A673 (cell line): ENCODE measurements around the gene HRH1. TPM values are rescaled to one million over a fixed set of nuclear protein-coding genes. Genes with fewer than 3 reads are reported as not detected.

Experiments
- BruUV-seq: library from RNA; stranded (reverse); fragments of 400-500 nt; replicated peaks from 2 replicates; lab custom pipeline; 2021; lab: Mats Ljungman, UMichigan
- CTCF ChIA-PET: fragments of 300-600 bp; sonication (Branson Sonifier 250); formaldehyde crosslinking; loops from one replicate; lab custom pipeline; 2022; ENCODE audit warnings: antibody characterized with exemption; lab: Charles Lee
- POLR2A ChIA-PET: fragments of 300-600 bp; sonication (Branson Sonifier 250); formaldehyde crosslinking; loops from one replicate; lab custom pipeline; 2022; ENCODE audit warnings: antibody characterized with exemption; ENCODE audit not compliant: low non-redundant PET; lab: Charles Lee
- DNase-seq: peaks from one replicate; pipeline ENCODE4 v3.0.0-alpha.2; 2015; ENCODE audit warnings: low spot score
- H3K27ac ChIP-seq: fragments of 200-600 bp; sonication (generic); 2 replicates; pipeline ENCODE4 v1.5.1; 2016; ENCODE audit warnings: mixed run types, low read depth, mild to moderate bottlenecking, mixed read lengths, antibody characterized with exemption, low read length; ENCODE audit not compliant: poor library complexity, severe bottlenecking
- H3K27me3 ChIP-seq: fragments of 200-600 bp; sonication (generic); replicated peaks from 2 replicates; pipeline ENCODE4 v1.6.1; 2017; ENCODE audit warnings: mixed run types, low read depth, mild to moderate bottlenecking, mixed read lengths, antibody characterized with exemption, low read length; ENCODE audit not compliant: insufficient read depth, poor library complexity
- H3K36me3 ChIP-seq: fragments of 200-600 bp; sonication (generic); 2 replicates; pipeline ENCODE4 v1.6.1; 2016; ENCODE audit warnings: mixed run types, mild to moderate bottlenecking, mixed read lengths, antibody characterized with exemption, low read length; ENCODE audit not compliant: insufficient read depth, poor library complexity, severe bottlenecking
- H3K4me1 ChIP-seq: fragments of 200-600 bp; sonication (generic); 2 replicates; pipeline ENCODE4 v1.6.1; 2017; ENCODE audit warnings: mixed run types, mild to moderate bottlenecking, mixed read lengths, antibody characterized with exemption, low read length; ENCODE audit not compliant: insufficient read depth, poor library complexity, severe bottlenecking
- H3K4me3 ChIP-seq: fragments of 200-600 bp; sonication (generic); 2 replicates; pipeline ENCODE4 v1.5.1; 2016; ENCODE audit warnings: low read depth, mixed run types, mild to moderate bottlenecking, mixed read lengths, low read length; ENCODE audit not compliant: poor library complexity, severe bottlenecking
- H3K9me3 ChIP-seq: fragments of 200-600 bp; sonication (generic); 2 replicates; pipeline ENCODE4 v1.6.1; 2016; ENCODE audit warnings: mixed run types, low read depth, mild to moderate bottlenecking, mixed read lengths, antibody characterized with exemption, low read length; ENCODE audit not compliant: poor library complexity, severe bottlenecking
- CTCF ChIP-seq: fragments of 300-800, 200-600 bp; sonication (generic); conservative IDR thresholded peaks from 2 replicates; pipeline ENCODE4 v1.5.1; 2017; ENCODE audit warnings: low read depth, mild to moderate bottlenecking, antibody characterized with exemption, low read length, moderate library complexity, mixed read lengths
- EZH2 ChIP-seq: fragments of 200-600 bp; sonication (generic); IDR thresholded peaks from 2 replicates; pipeline ENCODE4 v1.6.1; 2017; ENCODE audit warnings: borderline replicate concordance, low read depth, mild to moderate bottlenecking, mixed read lengths, antibody characterized with exemption, low read length; ENCODE audit not compliant: poor library complexity, severe bottlenecking
- intact Hi-C: fragments of 100-400 bp; cut with micrococcal nuclease; formaldehyde crosslinking; loops from one replicate; pipeline ENCODE4 v1.10.0; 2022; ENCODE audit not compliant: unreplicated experiment
- total RNA-seq: library from RNA; stranded (reverse); gene quantifications from 2 replicates; pipeline ENCODE4 v1.2.3, GENCODE V29; 2021

The HRH1 gene
- total RNA-seq, 1 experiment from 2014 or later: 0.92 TPM

- ChIA-PET CTCF (no interaction called here), POLR2A (no interaction called here)
- no peak overlapping the region for H3K27ac ChIP-seq
- no peaks in the 10 kb centered on the region for H3K27me3 ChIP-seq
- H3K4me1 ChIP-seq: no peaks in the 10 kb centered on the region
- no peak for TF ChIP-seq EZH2
- no peak for TF ChIP-seq CTCF
- no peaks in the 10 kb centered on the region for H3K36me3 ChIP-seq
- H3K4me3 ChIP-seq: no peak overlapping the region
- DNase-seq: no peak
- no peaks in the 10 kb centered on the region for H3K9me3 ChIP-seq
- intact Hi-C loops: no loop called here
- BruUV-seq: no TSS peak
Measured at GRCh38 chr3:11140713-11141104, 13.6 kb upstream of the HRH1 start.

GRCh38 chr3:11143476-11143875 lies 10.8 kb upstream of the HRH1 start:
- intact Hi-C loops: no loop called here
- DNase-seq: no peak
- ChIA-PET CTCF (no interaction called here), POLR2A (no interaction called here)
- Histone ChIP-seq H3K27ac (no peak overlapping the region), H3K27me3 (no peaks in the 10 kb centered on the region), H3K36me3 (no peaks in the 10 kb centered on the region), H3K9me3 (no peaks in the 10 kb centered on the region), H3K4me1 (no peaks in the 10 kb centered on the region), H3K4me3 (no peak overlapping the region)
- BruUV-seq: no TSS peak
- TF ChIP-seq EZH2 (no peak), CTCF (no peak)

GRCh38 chr3:11144996-11145395 lies 9.3 kb upstream of the HRH1 start:
- Histone ChIP-seq H3K4me3 (no peak overlapping the region), H3K9me3 (no peaks in the 10 kb centered on the region), H3K36me3 (no peaks in the 10 kb centered on the region), H3K27me3 (no peaks in the 10 kb centered on the region), H3K4me1 (no peaks in the 10 kb centered on the region), H3K27ac (no peak overlapping the region)
- intact Hi-C loops: no loop called here
- ChIA-PET CTCF (interaction anchor here (1.1 kb wide), 1 partner anchor 190 kb away, joined by 3 read pairs; no protein-coding TSS in a partner anchor), POLR2A (no interaction called here)
- TF ChIP-seq EZH2 (no peak), CTCF (no peak)
- DNase-seq: no peak
- no TSS peak for BruUV-seq
